BLaER1 (cell line): Measurements from ENCODE around the gene KIF16B.

Experiments used
- H3K27ac ChIP-seq: shearing (Covaris generic); formaldehyde crosslinking; 2 replicates; pipeline ENCODE4 v1.8.1; 2022
- H3K27me3 ChIP-seq: shearing (Covaris generic); formaldehyde crosslinking; 2 replicates; pipeline ENCODE4 v1.8.1; 2022
- H3K36me3 ChIP-seq: shearing (Covaris generic); formaldehyde crosslinking; 2 replicates; pipeline ENCODE4 v1.8.1; 2022
- H3K4me1 ChIP-seq: shearing (Covaris generic); formaldehyde crosslinking; 2 replicates; pipeline ENCODE4 v1.8.1; 2022
- H3K4me2 ChIP-seq: shearing (Covaris generic); formaldehyde crosslinking; 2 replicates; pipeline ENCODE4 v1.8.1; 2022
- H3K4me3 ChIP-seq: shearing (Covaris generic); formaldehyde crosslinking; 2 replicates; pipeline ENCODE4 v1.8.1; 2022
- H3K9ac ChIP-seq: shearing (Covaris generic); formaldehyde crosslinking; 2 replicates; pipeline ENCODE4 v1.8.1; 2022
- H3K9me3 ChIP-seq: shearing (Covaris generic); formaldehyde crosslinking; 2 replicates; pipeline ENCODE4 v1.8.1; 2022
- H4K20me1 ChIP-seq: shearing (Covaris generic); formaldehyde crosslinking; 2 replicates; pipeline ENCODE4 v1.8.1; 2022
- Cebpa-rat ChIP-seq: shearing (Covaris generic); IDR thresholded peaks from 2 replicates; pipeline ENCODE4 v1.8.1; 2022

Gene KIF16B

DNA sequence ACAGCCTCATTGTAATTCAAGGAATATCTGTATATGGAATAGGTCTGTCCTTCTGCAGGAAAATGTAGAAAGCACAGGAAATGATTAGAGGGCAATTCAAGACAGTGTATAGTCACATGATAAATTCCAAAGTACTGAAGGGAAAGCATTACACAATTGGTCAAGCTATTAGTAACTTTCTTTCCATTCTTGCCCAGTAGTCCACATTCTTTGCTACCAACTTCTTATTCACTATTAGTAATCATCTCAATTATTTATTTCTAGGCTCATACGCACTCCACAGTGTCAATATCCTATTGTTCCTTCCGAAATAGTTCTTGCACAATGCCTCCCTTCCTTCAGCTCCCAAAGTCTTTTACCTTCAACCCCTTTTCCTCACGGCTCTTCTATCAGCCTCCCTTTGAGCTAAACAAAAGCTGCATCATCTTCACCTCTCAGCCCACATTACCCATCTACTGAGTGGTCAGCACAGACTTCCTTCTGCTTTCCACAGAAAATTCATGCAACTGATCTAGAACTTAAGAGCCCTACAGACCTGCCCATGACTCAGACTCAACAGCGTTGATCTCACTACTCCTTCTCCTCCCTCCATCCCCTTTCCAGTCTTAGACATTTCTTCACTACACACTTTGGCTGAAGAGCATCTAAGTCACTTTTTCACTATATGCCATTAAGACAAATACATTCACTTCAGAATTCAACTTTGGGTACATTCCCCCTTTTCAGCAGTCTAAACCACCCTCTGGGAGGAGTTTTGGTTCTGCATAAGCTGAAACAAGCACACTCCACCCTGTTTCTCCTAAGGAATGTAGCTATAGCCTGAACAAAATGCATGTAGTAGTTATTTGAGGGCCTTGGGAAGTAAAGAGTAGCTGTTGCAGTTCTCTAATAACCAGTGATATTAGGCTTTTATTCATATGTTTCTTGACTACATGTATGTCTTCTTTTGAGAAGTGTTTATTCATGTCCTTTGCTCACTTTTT lies 157.9 kb downstream of the KIF16B start:
- Histone ChIP-seq H3K27me3 (no peaks in the 10 kb centered on the region), H3K4me1 (no peaks in the 10 kb centered on the region), H3K27ac (no peak overlapping the region), H3K9ac (no peak overlapping the region), H3K9me3 (peaks cover 26% of the 10 kb centered on the region), H3K4me3 (no peak overlapping the region), H3K4me2 (no peak overlapping the region), H3K36me3 (peaks cover 83% of the 10 kb centered on the region), H4K20me1 (no peaks in the 10 kb centered on the region)
- no peak for TF ChIP-seq Cebpa-rat

- Histone ChIP-seq H3K36me3 (peaks cover 83% of the 10 kb centered on the region), H3K4me1 (no peaks in the 10 kb centered on the region), H3K9me3 (peaks cover 27% of the 10 kb centered on the region), H3K9ac (no peak overlapping the region), H3K4me2 (no peak overlapping the region), H3K4me3 (no peak overlapping the region), H4K20me1 (no peaks in the 10 kb centered on the region), H3K27ac (no peak overlapping the region), H3K27me3 (no peaks in the 10 kb centered on the region)
- TF ChIP-seq Cebpa-rat, result no peak
Measured at GRCh38 chr20:16412906-16413305, 160.3 kb downstream of the KIF16B start.

GRCh38 chr20:16411361-16411760 lies 161.9 kb downstream of the KIF16B start:
- Histone ChIP-seq H3K36me3 (peaks cover 85% of the 10 kb centered on the region), H4K20me1 (no peaks in the 10 kb centered on the region), H3K4me1 (no peaks in the 10 kb centered on the region), H3K9ac (no peak overlapping the region), H3K4me3 (no peak overlapping the region), H3K27ac (no peak overlapping the region), H3K4me2 (no peak overlapping the region), H3K9me3 (peaks cover 27% of the 10 kb centered on the region), H3K27me3 (no peaks in the 10 kb centered on the region)
- no peak for TF ChIP-seq Cebpa-rat

GRCh38 chr20:16410626-16411025 lies 162.6 kb downstream of the KIF16B start:
- Histone ChIP-seq H4K20me1 (no peaks in the 10 kb centered on the region), H3K27me3 (no peaks in the 10 kb centered on the region), H3K36me3 (peaks cover 91% of the 10 kb centered on the region), H3K4me2 (no peak overlapping the region), H3K9ac (no peak overlapping the region), H3K4me1 (no peaks in the 10 kb centered on the region), H3K4me3 (no peak overlapping the region), H3K9me3 (peaks cover 27% of the 10 kb centered on the region), H3K27ac (no peak overlapping the region)
- no peak for TF ChIP-seq Cebpa-rat

GRCh38 chr20:16408981-16409380 lies 164.3 kb downstream of the KIF16B start:
- Histone ChIP-seq H3K4me3 (no peak overlapping the region), H4K20me1 (no peaks in the 10 kb centered on the region), H3K9ac (no peak overlapping the region), H3K4me1 (no peaks in the 10 kb centered on the region), H3K9me3 (peaks cover 27% of the 10 kb centered on the region), H3K4me2 (no peak overlapping the region), H3K27ac (no peak overlapping the region), H3K27me3 (no peaks in the 10 kb centered on the region), H3K36me3 (peaks cover 91% of the 10 kb centered on the region)
- TF ChIP-seq Cebpa-rat, result no peak

GRCh38 chr20:16407251-16408067 lies 165.8 kb downstream of the KIF16B start:
- H3K4me2 ChIP-seq, result no peak overlapping the region
- H3K36me3 ChIP-seq, result peaks cover 92% of the 10 kb centered on the region
- H3K4me1 ChIP-seq, result peaks cover 2% of the 10 kb centered on the region
- H3K27me3 ChIP-seq, result no peaks in the 10 kb centered on the region
- H3K4me3 ChIP-seq, result no peak overlapping the region
- no peaks in the 10 kb centered on the region for H4K20me1 ChIP-seq
- peaks cover 22% of the 10 kb centered on the region for H3K9me3 ChIP-seq
- no peak for TF ChIP-seq Cebpa-rat
- no peak overlapping the region for H3K9ac ChIP-seq
- no peak overlapping the region for H3K27ac ChIP-seq

DNA sequence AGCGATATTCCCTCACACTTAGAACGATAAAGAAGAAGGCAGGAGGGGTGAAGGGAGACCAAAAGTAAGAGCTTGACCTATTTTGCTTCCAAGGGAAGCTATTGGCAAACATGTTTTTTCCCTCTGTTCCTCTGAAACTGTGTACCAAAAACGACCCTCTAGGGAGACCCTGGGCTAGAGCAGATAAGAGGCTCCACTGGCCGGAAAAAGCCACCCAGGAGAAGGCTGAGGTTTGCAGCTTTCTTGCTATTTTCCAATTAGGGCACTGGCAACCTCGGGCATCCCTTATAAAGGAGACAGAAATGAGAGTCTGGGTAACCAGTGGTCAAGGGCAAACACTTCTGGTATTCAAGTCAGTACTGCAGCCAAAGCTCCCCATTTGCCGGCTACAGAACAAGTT lies 168.0 kb downstream of the KIF16B start:
- Histone ChIP-seq H3K36me3 (peaks cover 92% of the 10 kb centered on the region), H3K9me3 (peaks cover 16% of the 10 kb centered on the region), H4K20me1 (no peaks in the 10 kb centered on the region), H3K4me3 (no peak overlapping the region), H3K27ac (no peak overlapping the region), H3K27me3 (no peaks in the 10 kb centered on the region), H3K9ac (no peak overlapping the region), H3K4me1 (peaks cover 20% of the 10 kb centered on the region), H3K4me2 (no peak overlapping the region)
- no peak for TF ChIP-seq Cebpa-rat

- H3K27ac ChIP-seq, result no peak overlapping the region
- no peak overlapping the region for H3K4me3 ChIP-seq
- no peaks in the 10 kb centered on the region for H4K20me1 ChIP-seq
- H3K4me1 ChIP-seq, result peaks cover 26% of the 10 kb centered on the region
- no peak for TF ChIP-seq Cebpa-rat
- peaks cover 96% of the 10 kb centered on the region for H3K36me3 ChIP-seq
- H3K4me2 ChIP-seq, result no peak overlapping the region
- H3K9ac ChIP-seq, result no peak overlapping the region
- H3K9me3 ChIP-seq, result peaks cover 22% of the 10 kb centered on the region
- H3K27me3 ChIP-seq, result no peaks in the 10 kb centered on the region
Measured at GRCh38 chr20:16404640-16405039, 168.6 kb downstream of the KIF16B start.

GRCh38 chr20:16404171-16404570 lies 169.1 kb downstream of the KIF16B start:
- no peak overlapping the region for H3K4me2 ChIP-seq
- H4K20me1 ChIP-seq, result no peaks in the 10 kb centered on the region
- H3K36me3 ChIP-seq, result peaks cover 96% of the 10 kb centered on the region
- H3K27me3 ChIP-seq, result no peaks in the 10 kb centered on the region
- no peak for TF ChIP-seq Cebpa-rat
- H3K4me1 ChIP-seq, result peaks cover 31% of the 10 kb centered on the region
- no peak overlapping the region for H3K27ac ChIP-seq
- H3K9ac ChIP-seq, result no peak overlapping the region
- H3K4me3 ChIP-seq, result no peak overlapping the region
- peaks cover 23% of the 10 kb centered on the region for H3K9me3 ChIP-seq

- no peak overlapping the region for H3K4me2 ChIP-seq
- peaks cover 23% of the 10 kb centered on the region for H3K9me3 ChIP-seq
- peaks cover 44% of the 10 kb centered on the region for H3K4me1 ChIP-seq
- no peak overlapping the region for H3K4me3 ChIP-seq
- no peak overlapping the region for H3K27ac ChIP-seq
- no peak for TF ChIP-seq Cebpa-rat
- no peak overlapping the region for H3K9ac ChIP-seq
- no peaks in the 10 kb centered on the region for H3K27me3 ChIP-seq
- no peaks in the 10 kb centered on the region for H4K20me1 ChIP-seq
- peaks cover 94% of the 10 kb centered on the region for H3K36me3 ChIP-seq
Measured at GRCh38 chr20:16400234-16400633, 173.0 kb downstream of the KIF16B start.
